Measurements from ENCODE around the gene BICDL2. TPM values are rescaled to one million over a fixed set of nuclear protein-coding genes. Genes with fewer than 3 reads are reported as not detected.
"Not testable (repeated sequence)": the region's sequence is repeated elsewhere in the genome, so short reads cannot be mapped to it uniquely, and the experiment has no call there.

Gene BICDL2
- total and polyA plus RNA-seq, 8 donors, result 48.9 to 325 (median 71.9) TPM

GRCh38 chr16:3054965-3055733 is 18.4 kb upstream of the BICDL2 start:
- TF ChIP-seq, protein P1, sequence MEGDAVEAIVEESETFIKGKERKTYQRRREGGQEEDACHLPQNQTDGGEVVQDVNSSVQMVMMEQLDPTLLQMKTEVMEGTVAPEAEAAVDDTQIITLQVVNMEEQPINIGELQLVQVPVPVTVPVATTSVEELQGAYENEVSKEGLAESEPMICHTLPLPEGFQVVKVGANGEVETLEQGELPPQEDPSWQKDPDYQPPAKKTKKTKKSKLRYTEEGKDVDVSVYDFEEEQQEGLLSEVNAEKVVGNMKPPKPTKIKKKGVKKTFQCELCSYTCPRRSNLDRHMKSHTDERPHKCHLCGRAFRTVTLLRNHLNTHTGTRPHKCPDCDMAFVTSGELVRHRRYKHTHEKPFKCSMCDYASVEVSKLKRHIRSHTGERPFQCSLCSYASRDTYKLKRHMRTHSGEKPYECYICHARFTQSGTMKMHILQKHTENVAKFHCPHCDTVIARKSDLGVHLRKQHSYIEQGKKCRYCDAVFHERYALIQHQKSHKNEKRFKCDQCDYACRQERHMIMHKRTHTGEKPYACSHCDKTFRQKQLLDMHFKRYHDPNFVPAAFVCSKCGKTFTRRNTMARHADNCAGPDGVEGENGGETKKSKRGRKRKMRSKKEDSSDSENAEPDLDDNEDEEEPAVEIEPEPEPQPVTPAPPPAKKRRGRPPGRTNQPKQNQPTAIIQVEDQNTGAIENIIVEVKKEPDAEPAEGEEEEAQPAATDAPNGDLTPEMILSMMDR (IDR thresholded peaks at IDR 0.05), result no peak
- 84 to 85% methylated on average over 17 of the region's 17 CpGs for WGBS, 2 donors
- FAIRE-seq (no peak), ATAC-seq (no peak), DNase-seq (peak in 1 of 6 donors; percentile 62)
- H3K4me1 ChIP-seq, result peaks cover 0 to 7% (median 6%) of the 10 kb centered on the region in 3 donors
- intact Hi-C loops (cut with DNase I), result no loop called here
- H3K4me3 ChIP-seq, result no peak overlapping the region
- no peaks in the 10 kb centered on the region for H3K9me3 ChIP-seq
- H3K27me3 ChIP-seq, result no peaks in the 10 kb centered on the region
- no peak overlapping the region for H3K27ac ChIP-seq
- no peaks in the 10 kb centered on the region for H3K36me3 ChIP-seq

DNA sequence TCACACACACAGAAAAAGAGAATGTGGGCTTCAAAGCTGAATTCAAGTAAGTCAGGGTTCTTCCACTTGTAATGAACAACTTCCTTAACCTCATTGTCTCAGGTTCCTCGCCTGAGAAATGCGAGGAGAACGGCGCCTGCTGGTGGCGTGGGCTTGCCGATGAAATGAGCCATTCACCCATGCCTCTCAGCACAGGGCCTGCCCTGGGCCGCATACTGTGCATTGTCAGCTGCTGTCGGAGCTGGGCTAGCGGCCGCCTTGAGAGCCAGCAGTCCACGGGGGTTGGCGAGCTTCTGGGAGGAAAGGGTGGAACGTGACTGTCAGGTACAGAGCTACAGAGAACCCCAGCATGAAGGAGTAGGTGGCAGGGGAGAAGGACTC is 16.6 kb upstream of the BICDL2 start:
- H3K4me1 ChIP-seq; H3K9me3 ChIP-seq; H3K4me3 ChIP-seq; FAIRE-seq; H3K36me3 ChIP-seq; H3K27ac ChIP-seq; intact Hi-C loops (cut with DNase I); H3K27me3 ChIP-seq; ATAC-seq; DNase-seq: not testable (repeated sequence)
- WGBS, 2 donors, result 84 to 90% methylated on average over 8 to 13 of the region's 13 CpGs

DNA sequence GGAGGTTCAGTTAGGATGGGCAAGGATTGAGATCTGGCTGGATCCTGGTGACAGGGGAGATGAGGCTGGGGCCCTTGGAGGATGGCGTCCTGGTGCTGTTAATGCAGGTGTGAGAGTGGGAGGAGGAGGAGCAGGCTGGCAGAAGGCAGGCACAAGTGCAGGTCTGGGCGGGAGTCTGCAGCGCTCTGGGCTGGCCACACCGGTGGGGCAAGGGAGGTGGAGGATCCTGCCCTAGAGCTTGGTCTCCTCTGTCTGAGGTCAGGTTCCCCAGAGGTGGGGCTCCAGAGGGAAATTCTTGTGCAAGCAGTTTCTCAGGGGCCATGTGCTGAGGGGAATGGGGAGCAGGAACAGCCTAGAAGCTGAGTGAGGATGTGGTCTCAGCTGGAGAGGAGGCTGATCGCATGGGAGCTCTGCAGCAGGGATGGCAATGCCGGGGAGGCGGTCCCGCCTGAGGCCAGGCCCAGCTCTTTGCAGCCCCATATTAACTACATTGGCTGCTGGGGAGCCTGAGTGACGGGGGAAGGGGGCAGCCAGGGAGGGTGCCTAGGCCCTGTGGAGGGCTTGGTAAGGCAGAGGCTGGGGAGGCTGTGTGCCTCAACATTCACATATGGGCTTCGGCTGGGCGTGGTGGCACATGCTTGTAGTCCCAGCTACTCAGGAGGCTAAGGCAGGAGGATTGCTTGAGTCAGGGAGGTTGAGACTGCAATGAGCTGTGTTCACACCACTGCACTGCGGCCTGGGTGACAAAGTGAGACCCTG is 16.0 kb upstream of the BICDL2 start:
- WGBS, 2 donors, result 79 to 84% methylated on average over 10 to 11 of the region's 12 CpGs
- FAIRE-seq; H3K9me3 ChIP-seq; DNase-seq; intact Hi-C loops (cut with DNase I); H3K27ac ChIP-seq; H3K36me3 ChIP-seq; H3K4me3 ChIP-seq; H3K4me1 ChIP-seq; H3K27me3 ChIP-seq: not testable (repeated sequence)
- ATAC-seq, result peak in 1 of 4 donors; percentile 11

DNA sequence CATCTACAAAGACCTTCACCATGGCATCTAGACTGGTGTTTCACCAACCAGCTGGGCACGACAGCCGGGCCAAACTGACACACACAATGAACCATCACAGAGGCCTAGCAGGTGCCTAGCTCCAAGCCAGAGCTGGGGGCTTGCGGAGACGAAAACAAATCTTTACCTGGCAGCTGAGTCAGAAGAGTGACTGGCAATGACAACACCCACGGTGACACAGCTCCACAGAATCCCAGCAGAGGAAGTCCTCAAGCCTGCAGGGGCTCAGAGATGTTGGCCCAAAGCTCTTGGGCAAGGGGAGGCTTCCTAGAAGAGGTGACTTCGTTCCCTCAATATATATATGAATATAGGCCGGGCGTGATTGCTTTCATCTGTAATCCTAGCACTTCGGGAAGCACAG is 14.8 kb upstream of the BICDL2 start:
- intact Hi-C loops (cut with DNase I), result no loop called here
- Histone ChIP-seq H3K9me3 (no peaks in the 10 kb centered on the region), H3K36me3 (no peaks in the 10 kb centered on the region), H3K4me1 (peaks cover 0 to 5% (median 2%) of the 10 kb centered on the region in 3 donors), H3K4me3 (no peak overlapping the region), H3K27me3 (peaks cover 0 to 12% (median 0%) of the 10 kb centered on the region in 4 donors), H3K27ac (no peak overlapping the region)
- 65 to 75% methylated on average over 9 of the region's 9 CpGs for WGBS, 2 donors
- FAIRE-seq, result no peak
- no peak for DNase-seq
- TF ChIP-seq, protein P1 (IDR thresholded peaks at IDR 0.05), result no peak
- no peak for ATAC-seq

GRCh38 chr16:3051009-3051408 is 14.3 kb upstream of the BICDL2 start:
- H3K27me3 ChIP-seq, result peaks cover 0 to 13% (median 0%) of the 10 kb centered on the region in 4 donors
- H3K36me3 ChIP-seq, result no peaks in the 10 kb centered on the region
- H3K27ac ChIP-seq, result no peak overlapping the region
- H3K4me3 ChIP-seq, result no peak overlapping the region
- no peak for ATAC-seq
- TF ChIP-seq, protein P1 (IDR thresholded peaks at IDR 0.05), result no peak
- FAIRE-seq, result no peak
- 17 to 26% methylated on average over 4 of the region's 4 CpGs for WGBS, 2 donors
- DNase-seq, result no peak
- H3K9me3 ChIP-seq, result no peaks in the 10 kb centered on the region
- intact Hi-C loops (cut with DNase I), result no loop called here
- peaks cover 0 to 10% (median 6%) of the 10 kb centered on the region in 3 donors for H3K4me1 ChIP-seq
